Measurements from ENCODE around the gene IFITM2.
"Not testable (repeated sequence)": the region's sequence is repeated elsewhere in the genome, so short reads cannot be mapped to it uniquely, and the experiment has no call there.

IFITM2 gene

GRCh38 chr11:307766-308708 lies at the start of gene IFITM2:
TSS of gene IFITM2 (plus strand) at chr11:307816. CDS start at chr11:308193, 377 bp downstream.
- DNase-seq = not testable (repeated sequence)

DNA sequence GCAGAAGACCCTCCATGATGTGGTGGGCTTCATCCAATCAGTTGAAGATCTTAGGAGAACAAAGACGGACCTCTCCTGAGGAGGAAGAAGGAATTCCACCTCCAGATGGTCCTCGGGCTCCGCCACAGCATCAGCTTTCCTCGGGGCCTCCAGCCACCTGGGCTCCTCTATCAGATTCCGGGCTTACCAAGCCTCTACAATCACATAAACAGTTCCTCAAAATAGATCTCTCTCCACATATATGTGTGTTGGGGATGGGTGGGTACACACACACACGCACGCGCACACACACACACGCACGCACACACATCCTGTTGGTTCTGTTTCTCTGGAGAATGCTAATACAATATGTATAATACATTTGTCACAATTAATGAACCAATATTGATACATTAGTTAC lies 48.2 kb upstream of the IFITM2 start:
- no peak for DNase-seq

- no peak for DNase-seq
Observed at GRCh38 chr11:261624-262023, 46.0 kb upstream of the IFITM2 start.

DNA sequence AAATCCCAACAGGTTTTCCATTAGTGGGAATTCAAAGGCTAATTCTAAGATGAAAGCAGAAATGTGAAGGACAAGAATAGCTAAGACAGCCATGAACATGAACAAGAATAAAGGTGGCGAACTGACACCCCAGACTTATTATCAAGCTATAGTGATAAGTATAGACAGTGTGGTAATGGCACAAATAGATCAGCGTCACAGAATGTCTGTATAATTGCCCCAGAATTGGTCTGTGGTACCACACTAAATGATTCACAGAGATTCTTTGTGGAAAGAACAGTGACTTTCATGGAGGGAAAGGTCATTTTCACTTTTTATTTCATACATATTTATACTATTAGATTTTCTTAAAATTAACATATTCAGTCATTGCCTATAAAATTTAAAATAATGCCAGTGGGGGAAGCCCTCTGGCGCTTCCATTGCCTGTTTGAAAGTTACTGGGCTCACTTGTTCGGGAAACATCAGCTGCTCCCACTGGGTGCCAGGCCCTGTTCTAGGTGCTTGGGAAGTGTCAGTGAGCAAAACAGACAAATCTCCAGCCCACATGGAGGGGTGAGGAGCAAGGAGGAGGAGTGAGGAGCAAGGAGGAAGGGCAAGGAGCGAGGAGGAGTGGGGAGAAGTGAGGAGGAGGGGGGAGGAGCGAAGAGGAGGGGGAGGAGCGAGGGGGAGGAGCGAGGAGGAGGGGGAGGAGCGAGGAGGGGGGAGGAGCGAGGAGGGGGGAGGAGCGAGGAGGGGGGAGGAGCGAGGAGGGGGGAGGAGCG lies 40.8 kb upstream of the IFITM2 start:
- peak; percentile 35 for DNase-seq

DNA sequence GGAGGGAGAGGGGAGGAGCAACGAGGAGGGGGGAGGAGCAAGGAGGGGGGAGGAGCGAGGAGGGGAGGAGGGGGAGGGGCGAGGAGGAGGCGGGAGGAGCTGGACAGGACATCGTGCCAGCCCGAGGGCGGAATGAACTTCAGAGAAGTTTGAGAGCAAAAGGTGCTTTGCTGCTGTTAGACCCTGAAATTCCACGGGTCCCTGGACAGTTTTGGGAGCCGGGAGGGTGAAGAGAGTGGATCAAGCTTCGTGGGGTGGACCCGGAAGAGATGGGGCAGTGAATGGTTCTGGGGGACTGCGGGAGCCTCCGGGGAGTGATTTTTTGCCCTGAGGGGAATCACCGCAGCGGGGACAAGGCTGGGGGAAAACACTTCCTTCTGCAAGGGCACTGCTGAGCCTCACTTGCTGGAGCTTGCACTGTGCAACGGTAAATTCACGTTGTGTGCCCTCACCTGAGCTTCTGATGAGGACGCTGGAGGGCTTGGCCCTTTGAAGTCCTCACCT lies 40.1 kb upstream of the IFITM2 start:
- DNase-seq = peak; percentile 76

DNA sequence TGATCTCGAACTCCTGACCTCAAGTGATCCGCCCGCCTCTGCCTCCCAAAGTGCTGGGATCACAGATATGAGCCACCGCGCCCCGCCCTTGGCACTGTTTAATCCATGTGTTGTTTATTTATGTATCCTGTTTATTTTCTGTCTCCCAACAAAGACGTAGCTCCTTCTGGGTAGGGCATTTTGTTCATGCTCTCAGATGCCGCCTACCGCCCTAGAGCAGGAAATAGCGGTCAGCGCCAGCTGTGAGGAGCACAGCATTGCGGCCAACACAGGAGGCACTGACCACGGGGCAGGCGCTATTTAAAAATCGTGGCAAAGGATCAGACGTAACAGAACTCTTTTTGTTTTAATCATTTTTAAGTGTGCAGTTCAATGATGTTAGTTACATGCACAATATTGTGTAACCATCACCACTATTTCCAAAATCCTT lies 38.9 kb upstream of the IFITM2 start:
- peak; percentile 81 for DNase-seq

DNA sequence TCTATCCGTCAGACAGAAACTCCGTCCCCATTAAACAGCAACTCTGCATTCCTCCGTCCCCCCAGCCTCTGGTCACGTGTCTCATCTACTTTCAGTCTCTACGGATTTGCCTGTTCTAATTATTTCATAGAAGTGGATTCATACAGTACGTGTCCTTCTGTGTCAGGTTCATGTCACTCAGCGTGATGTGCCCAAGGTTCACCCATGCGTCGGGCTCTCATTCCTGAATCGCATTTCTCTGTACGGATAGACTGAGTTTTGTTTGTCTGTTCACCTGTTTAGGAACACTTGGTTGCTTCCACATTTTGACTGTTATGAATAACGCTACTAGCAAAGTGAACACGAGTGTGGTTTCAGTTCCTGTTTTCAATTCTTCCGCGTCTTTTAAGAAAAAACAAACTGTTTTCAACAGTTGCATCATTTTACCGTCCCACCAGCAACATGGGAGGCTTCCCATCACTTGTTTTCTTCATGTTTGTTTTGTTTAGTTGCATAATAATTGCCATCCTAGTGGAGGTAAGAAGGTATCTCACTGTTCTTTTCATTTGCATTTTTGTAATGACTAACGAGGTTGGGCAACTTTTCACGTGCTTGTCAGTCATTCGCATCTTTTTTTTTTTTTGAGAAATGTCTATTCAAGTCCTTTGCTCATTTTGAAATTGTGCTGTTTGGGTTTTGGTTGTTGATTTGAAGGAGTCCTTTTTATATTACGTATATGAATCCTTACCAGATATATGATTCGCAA lies 38.3 kb upstream of the IFITM2 start:
- peak; percentile 86 for DNase-seq

DNA sequence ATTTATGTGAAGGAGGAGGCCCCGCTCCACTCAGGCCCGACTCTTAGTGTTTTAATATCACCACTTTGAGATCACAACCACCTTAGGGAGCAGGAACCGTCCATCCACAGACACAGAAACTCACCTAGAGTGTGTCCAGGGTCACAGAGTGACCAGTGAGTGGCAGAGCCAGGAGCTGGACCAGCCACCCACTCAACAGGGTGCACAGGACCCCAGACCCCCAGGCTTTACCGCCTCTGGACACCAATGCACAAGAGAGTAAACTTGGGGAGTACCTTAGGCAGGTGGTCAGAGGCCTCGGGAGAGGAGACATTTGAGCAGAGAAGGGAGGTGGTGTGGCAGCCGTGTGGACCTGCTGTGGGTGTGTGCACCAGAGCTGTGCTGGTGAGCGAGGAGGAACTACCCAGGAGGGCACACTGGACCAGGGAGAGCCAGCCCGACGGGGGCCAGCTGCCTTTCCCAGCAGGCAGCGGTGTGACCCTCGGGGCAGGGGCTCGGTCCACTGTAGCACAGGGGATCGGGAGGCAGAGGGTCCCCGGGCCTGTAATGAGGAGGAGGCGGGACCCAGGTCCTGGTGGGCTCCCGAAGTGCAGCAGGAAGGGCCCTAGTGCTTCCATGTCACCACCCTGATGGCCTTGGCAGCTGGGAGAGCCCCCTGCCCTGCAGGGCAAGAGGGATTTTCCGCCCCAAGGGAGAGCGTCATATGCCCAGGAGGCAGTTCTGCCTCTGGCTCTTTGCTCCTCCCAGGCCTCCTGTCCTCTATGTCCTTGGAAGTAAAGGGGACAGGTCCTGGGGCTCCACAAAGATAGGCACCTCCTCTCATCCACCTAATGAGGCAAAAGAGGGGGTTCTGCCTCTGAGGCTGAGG lies 36.9 kb upstream of the IFITM2 start:
- DNase-seq = no peak

DNA sequence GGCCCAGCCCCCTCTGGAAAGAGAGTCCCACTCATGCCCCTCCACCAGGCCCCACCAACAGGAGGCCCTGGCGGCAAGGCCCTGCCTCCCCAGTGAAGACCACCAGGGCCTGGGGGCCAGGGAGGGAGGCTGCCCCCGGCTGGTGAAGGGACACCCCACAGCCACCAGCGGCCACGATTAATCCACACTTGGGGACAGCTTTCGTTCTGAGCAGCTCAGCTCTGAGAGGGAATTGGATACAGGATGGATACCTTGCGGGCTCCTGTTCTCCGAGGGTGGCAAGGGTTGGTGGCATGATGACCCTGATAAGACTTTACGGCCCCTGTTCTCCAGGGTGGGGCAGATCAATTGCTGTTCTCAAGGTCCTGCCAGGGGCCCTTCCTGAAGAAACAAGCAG lies 36.3 kb upstream of the IFITM2 start:
- no peak for DNase-seq

- peak; percentile 81 for DNase-seq
Observed at GRCh38 chr11:272195-272930, 35.3 kb upstream of the IFITM2 start.

DNA sequence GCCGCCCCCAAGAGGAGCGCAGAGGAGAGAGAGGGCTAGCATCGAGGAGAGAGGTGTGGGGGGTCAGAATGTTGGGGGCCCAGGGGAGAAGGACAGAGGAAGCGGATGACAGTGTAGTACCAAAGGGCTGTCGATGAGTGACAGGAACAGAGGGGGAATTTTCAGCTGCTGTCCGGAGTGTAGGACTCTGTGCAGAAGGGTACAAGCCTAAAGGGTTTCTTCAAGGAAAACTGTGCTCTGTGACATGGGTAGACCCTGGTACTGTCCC lies 34.8 kb upstream of the IFITM2 start:
- no peak for DNase-seq

GRCh38 chr11:276219-276618 lies 31.4 kb upstream of the IFITM2 start:
- no peak for DNase-seq

GRCh38 chr11:278001-278951 lies 29.3 kb upstream of the IFITM2 start, which contains the start of gene NLRP6:
TSS of gene NLRP6 (plus strand) at chr11:278407. CDS start at chr11:278570, 163 bp downstream.
- DNase-seq = no peak

DNA sequence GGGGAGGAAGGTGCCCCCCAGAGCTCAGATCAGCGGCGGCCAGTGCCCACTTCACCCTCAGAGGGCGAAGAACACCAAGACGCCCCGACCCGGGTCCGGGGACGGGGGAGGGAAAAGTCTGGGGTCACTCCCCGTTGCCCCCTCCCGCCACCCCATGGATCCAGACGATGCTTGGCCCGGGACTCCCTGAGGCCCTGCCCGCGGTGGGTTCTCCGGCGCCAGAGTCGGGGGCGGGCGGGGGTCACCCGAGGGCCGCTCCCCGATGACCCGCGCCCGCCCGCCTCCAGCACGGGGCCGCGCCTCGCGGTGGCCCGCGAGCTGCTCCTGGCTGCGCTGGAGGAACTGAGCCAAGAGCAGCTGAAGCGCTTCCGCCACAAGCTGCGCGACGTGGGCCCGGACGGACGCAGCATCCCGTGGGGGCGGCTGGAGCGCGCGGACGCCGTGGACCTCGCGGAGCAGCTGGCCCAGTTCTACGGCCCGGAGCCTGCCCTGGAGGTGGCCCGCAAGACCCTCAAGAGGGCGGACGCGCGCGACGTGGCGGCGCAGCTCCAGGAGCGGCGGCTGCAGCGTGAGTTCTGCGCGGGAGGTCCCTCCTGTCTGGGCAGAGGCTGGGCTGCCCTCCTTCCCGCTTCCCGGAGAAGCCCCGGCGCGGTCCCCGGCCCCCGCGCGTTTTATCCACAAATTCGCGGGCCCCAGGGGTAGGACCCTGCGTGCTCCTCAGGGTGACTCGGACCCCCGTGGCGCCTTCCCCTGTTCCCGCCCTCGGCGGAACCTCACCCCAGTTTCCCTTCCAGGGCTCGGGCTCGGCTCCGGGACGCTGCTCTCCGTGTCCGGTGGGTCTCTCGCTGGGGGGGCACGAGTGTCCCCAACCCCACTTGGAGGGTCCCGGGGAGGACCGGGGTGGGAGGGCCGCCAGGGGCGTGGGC lies 28.3 kb upstream of the IFITM2 start:
- no peak for DNase-seq

GRCh38 chr11:279966-280705 lies 27.5 kb upstream of the IFITM2 start:
- peak; percentile 72 for DNase-seq

DNA sequence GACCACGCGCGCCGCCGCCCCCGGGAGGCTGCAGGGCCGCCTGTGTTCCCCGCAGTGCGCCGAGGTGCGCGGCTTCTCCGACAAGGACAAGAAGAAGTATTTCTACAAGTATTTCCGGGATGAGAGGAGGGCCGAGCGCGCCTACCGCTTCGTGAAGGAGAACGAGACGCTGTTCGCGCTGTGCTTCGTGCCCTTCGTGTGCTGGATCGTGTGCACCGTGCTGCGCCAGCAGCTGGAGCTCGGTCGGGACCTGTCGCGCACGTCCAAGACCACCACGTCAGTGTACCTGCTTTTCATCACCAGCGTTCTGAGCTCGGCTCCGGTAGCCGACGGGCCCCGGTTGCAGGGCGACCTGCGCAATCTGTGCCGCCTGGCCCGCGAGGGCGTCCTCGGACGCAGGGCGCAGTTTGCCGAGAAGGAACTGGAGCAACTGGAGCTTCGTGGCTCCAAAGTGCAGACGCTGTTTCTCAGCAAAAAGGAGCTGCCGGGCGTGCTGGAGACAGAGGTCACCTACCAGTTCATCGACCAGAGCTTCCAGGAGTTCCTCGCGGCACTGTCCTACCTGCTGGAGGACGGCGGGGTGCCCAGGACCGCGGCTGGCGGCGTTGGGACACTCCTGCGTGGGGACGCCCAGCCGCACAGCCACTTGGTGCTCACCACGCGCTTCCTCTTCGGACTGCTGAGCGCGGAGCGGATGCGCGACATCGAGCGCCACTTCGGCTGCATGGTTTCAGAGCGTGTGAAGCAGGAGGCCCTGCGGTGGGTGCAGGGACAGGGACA lies 26.7 kb upstream of the IFITM2 start:
- DNase-seq = no peak

- DNase-seq = no peak
Observed at GRCh38 chr11:281486-282161, 26.0 kb upstream of the IFITM2 start.

Measured in RPMI8226 (cell line).